Stimulated activated naive CD8-positive, alpha-beta T cell treated with anti-CD3 and anti-CD28 coated beads, Interleukin-15, Interleukin-2, amounts not matched to agents 100 U/mL and 50 U/mL, for 24 hours (primary cell): ENCODE measurements around the gene KCNQ1OT1.

Experiments
- ATAC-seq: fragments of 150-1000 bp; cut with Tn5 transposase; one replicate; pipeline ENCODE4 v1.10.0; 2021
- DNase-seq: peaks from one replicate; pipeline ENCODE4 v3.0.0; 2021

The KCNQ1OT1 gene

DNA sequence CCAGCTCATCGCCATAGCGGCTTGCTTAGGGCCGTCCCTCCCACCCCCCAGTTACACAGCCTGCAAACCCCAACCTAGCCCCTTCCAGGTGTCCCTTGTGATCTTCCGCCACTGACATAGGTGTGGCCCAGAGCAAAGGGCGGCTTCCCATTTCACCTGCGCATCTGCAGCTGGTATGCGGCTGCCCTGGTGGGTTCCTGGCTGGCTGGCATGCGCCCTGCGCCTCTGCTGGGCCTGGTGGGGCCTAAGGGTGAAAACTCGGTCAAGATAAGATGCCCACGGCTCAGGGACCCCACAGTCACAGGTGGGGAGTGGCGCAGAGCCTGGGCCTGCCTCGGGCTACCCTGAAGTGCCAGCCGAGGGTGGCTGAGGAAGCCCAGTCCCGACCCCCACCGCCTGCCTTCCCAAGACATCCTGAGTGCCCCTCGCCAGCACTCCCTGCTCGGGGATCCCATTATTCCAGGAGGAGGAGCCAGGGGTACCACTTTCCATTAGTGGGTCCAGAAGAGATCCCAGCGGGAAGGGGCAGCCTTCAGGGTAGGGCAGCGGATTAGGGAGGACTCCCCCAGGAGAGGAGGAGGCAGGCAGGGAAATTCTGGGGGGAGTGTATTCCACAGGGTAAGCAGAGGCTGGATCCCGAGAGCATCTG lies 36.9 kb upstream of the KCNQ1OT1 start:
- no peak for ATAC-seq

GRCh38 chr11:2735053-2735589 lies 35.3 kb upstream of the KCNQ1OT1 start:
- DNase-seq (no peak), ATAC-seq (no peak)

More for the DNA sequence above, 36.9 kb upstream of the KCNQ1OT1 start:
- DNase-seq = no peak

- no peak for ATAC-seq
- DNase-seq = no peak
Observed at GRCh38 chr11:2734181-2735052, 34.6 kb upstream of the KCNQ1OT1 start.

DNA sequence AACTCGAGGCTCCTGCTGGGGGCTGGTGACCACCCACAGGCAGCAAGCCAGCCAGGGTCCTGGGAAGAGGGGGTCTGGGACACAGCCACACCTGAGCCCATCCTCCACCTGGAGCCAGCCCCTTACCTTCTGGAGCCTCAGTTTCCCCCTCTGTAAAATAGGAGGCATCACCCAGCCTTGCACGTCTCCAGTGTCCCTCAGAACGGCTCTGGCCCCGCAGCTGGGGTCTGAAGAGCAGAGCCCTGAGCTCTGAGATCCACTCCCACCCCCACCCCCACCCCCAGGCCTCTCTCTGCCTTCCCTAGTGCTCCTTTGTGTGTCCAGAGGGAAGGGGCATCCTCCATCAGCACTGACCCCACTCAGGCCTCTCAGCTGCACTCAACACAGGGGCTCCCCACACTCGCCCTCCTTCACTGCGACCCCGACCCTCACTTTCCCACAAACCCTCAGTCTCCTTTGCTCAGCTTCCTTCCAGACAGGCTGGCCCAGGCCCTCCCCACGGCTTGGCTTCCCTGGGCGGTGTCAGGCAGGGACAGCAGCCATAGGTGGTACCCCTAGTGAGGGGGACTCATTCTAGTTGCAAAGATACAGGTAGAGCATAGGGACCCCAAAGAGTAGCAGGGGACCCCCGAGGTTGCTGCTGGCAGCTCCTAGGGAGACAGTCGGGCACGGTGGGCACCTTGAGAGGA lies 33.3 kb upstream of the KCNQ1OT1 start:
- ATAC-seq (no peak), DNase-seq (no peak)

DNA sequence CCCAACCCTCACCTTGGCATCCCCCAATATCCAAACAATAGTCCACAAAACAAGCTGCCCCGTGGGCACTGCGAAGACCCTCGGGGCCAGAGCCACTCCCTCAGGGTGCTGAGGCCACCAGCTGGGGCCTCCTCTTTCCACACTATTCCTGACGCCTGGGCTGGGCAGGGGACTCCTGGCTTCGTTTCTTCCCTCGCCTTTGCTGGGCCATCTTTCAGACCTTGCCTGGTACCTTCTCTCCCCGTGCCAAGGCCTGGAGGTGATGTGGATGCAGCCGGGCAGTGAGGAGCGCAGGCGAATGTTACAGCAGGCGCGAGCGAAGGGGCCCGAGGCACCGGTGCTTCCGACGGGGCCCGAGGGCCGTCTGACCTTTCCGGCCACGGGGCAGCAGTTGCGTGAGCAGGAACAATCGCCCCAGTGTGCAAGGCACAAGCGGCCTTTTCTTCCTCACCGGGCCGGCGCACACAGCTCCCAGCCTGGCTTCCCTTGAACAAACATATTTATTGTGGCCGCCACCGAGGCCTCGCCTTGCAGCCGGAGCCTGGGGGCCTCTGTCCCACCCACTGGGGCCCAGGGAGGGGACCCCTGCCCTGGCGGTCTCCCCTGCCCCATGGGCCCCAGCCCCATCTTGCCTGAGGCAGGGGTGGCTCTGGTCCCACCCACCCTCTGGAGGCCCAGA lies 32.6 kb upstream of the KCNQ1OT1 start:
- DNase-seq = no peak
- no peak for ATAC-seq

GRCh38 chr11:2731130-2732125 lies 31.6 kb upstream of the KCNQ1OT1 start:
- no peak for ATAC-seq
- DNase-seq = no peak

GRCh38 chr11:2730272-2731129 lies 30.7 kb upstream of the KCNQ1OT1 start:
- DNase-seq = no peak
- no peak for ATAC-seq

DNA sequence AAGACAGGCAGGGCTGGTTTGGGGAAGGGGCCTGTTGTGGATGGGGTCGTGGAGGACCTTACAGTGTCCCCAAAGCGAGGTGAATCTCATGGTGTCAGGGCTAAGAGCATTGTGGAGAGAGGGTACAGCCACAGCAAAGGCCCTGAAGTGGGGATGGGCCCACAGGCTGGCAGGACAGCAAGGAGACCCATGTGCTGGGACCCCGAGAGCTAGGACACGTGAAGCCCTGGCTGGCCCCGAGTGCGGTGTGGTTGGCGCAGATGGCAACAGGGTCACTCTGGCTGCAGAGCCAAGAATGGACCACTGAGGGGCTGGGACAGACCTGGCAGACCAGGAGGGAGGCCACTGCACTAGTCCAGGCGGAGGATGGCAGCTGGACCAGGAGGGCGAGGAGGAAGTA lies 30.0 kb upstream of the KCNQ1OT1 start:
- no peak for ATAC-seq
- DNase-seq = no peak

- ATAC-seq (no peak), DNase-seq (no peak)
Observed at GRCh38 chr11:2728663-2729332, 29.0 kb upstream of the KCNQ1OT1 start.

DNA sequence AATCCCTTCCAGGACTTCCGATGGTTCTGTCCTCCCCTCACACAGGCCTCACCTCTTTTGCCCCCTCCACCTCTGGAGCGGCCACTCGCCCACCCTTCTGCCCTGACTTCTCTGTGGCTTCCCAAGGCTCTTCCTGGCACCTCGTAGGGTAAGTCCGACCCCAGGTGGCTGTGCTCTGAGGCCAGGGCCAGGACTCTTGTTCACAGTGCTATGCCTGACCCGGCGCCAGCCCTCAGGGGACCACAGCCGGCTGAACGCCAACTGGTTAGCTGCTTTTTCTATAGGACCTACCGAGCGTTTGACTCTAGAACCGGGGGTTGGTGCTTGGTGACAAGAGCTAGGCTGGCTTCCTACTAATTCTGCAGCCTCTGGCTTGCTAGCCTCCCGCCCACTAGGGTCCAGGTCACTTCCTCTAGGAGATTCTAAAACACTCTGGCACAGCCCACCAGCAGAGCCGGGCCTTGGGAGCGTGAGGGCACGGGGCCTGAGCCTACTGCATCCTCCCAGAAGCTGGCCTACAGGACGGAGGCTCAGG lies 28.4 kb upstream of the KCNQ1OT1 start:
- ATAC-seq (no peak), DNase-seq (no peak)

- no peak for ATAC-seq
- DNase-seq = no peak
Observed at GRCh38 chr11:2726964-2727363, 27.2 kb upstream of the KCNQ1OT1 start.

- no peak for ATAC-seq
- DNase-seq = no peak
Observed at GRCh38 chr11:2725368-2726300, 25.8 kb upstream of the KCNQ1OT1 start.

DNA sequence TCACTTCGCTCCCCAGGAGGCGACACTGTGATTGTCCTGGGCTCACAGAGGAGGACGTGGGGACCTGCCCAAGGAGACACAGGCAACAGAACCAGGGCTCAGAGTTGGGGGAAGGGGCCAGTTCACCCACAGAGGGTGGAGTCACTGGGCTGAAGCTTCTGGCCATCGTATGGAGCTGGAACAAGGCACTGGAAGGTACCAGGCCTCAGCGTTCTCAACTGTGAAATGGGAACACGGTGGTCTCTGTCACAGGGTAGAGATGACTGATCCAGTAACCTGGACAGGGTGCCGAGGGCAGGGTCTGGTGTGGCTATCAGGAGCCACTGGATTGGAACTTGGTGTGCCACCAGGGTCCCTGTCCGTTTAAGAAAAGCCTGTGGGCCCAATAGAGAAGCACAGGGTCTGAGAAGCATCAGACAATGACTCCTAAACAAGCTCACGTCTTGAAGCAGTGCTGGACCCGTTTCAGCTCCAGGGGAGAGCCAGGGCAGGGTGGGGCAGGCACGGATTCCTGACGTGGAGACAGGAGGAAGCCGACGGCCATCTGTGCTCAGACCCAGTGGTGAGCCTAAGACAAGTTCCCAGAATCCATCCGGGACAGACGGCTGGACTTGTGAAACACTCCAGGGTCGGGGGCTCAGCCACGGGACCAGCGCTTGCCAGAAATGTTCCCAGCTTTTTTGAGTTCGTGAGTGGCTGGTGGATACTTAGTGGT lies 25.0 kb upstream of the KCNQ1OT1 start:
- DNase-seq = no peak
- no peak for ATAC-seq

- ATAC-seq = no peak
- no peak for DNase-seq
Observed at GRCh38 chr11:2724104-2724503, 24.3 kb upstream of the KCNQ1OT1 start.

- DNase-seq (no peak), ATAC-seq (no peak)
Observed at GRCh38 chr11:2722955-2723354, 23.2 kb upstream of the KCNQ1OT1 start.

DNA sequence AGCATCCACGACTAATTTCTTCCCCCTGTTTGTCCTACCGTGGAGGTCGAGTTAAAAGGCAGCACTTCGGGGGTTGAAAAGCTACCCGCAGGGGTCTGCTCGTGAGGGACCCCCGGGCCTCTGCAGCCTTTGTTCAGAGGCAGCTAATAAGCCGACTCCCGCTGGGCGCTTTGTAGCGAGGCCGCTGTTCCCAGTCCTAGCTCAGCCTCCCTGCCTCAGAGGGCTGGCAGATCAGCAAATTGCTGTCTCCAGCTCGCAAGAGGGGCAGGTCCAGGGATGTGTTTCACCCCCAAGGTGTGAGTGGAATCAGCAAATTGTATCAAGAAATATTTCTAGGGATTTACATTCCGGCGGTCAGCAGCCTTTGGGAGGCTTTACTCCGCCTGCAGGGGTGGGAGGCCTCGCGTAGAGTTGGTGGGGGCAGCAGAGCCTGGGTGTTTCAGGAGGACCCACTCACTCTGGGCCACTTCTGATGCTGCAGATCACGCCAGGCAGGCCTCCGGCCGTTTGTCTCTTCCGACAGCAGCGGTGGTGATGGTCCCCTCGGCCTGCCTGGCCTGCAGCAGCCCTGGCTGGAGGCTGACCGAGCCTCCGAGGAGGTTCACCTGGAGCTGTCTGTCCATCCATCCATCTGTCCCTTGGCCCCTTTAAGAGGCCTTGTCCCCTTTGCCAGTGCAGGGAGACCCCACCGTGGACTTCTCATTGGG lies 21.6 kb upstream of the KCNQ1OT1 start:
- no peak for DNase-seq
- ATAC-seq = no peak
